ENCODE measurements around the gene KIF1C. TPM values are rescaled to one million over a fixed set of nuclear protein-coding genes. Genes with fewer than 3 reads are reported as not detected.

KIF1C gene
- total and polyA plus RNA-seq, 7 experiments from 2014 or later = 3.0 to 46.5 (median 18.7) TPM

DNA sequence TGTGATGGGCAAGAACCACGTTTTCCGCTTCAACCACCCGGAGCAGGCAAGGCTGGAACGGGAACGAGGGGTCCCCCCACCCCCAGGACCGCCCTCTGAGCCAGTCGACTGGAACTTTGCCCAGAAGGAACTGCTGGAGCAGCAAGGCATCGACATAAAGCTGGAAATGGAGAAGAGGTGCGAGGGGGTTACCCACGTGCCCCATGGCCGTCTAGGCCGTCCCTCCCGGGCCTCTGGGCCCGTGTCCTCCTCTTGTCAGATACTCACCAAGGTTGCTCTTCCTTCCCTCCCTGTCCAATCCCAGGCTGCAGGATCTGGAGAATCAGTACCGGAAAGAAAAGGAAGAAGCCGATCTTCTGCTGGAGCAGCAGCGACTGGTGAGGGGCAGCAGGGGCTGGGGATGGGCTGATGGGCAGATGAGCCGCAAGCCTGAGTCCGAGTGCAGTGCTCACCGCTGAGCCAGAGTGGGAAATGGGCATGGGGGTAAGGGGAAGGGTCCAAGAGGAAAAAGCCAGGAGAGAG lies 22.8 kb downstream of the KIF1C start:
- H3K27ac ChIP-seq (ENCODE audit: low read depth, low read length) = no peak overlapping the region
- peaks cover 4 to 15% (median 7%) of the 10 kb centered on the region in 7 donors for H3K4me1 Mint-ChIP-seq
- H3K9me3 ChIP-seq (ENCODE audit: control insufficient read depth in 2 of 3, low read length in 3 of 3) = no peaks in the 10 kb centered on the region
- CTCF ChIA-PET = interaction anchor here (0.6 to 1.3 kb wide), 2 partner anchors 30 to 40 kb away, joined by 3 to 5 read pairs; no protein-coding TSS in a partner anchor
- H3K27ac Mint-ChIP-seq = no peak overlapping the region
- no peak for ATAC-seq
- POLR2A ChIA-PET = interaction anchor here (1.1 kb wide), 1 partner anchor 34 kb away, joined by 4 read pairs; no protein-coding TSS in a partner anchor
- no peaks in the 10 kb centered on the region for H3K27me3 Mint-ChIP-seq
- no peak for DNase-seq
- H3K4me1 ChIP-seq (ENCODE audit: control insufficient read depth in 2 of 2, insufficient read depth in 2 of 2, low read length in 2 of 2) = no peaks in the 10 kb centered on the region
- no peaks in the 10 kb centered on the region for H3K27me3 ChIP-seq (ENCODE audit: control insufficient read depth in 2 of 2, insufficient read depth in 2 of 2, low read length in 2 of 2)
- H3K36me3 ChIP-seq (ENCODE audit: control insufficient read depth in 2 of 3, insufficient read depth in 3 of 3, low read length in 3 of 3) = peaks cover 0 to 34% (median 0%) of the 10 kb centered on the region in 3 experiments
- intact Hi-C loops (cut with micrococcal nuclease) = no loop called here
- H3K4me3 ChIP-seq (ENCODE audit: low read length) = no peak overlapping the region
- H3K4me3 Mint-ChIP-seq = no peak overlapping the region
- no peaks in the 10 kb centered on the region for H3K9me3 Mint-ChIP-seq
- H3K36me3 Mint-ChIP-seq = peaks cover 0 to 28% (median 3%) of the 10 kb centered on the region in 5 donors

DNA sequence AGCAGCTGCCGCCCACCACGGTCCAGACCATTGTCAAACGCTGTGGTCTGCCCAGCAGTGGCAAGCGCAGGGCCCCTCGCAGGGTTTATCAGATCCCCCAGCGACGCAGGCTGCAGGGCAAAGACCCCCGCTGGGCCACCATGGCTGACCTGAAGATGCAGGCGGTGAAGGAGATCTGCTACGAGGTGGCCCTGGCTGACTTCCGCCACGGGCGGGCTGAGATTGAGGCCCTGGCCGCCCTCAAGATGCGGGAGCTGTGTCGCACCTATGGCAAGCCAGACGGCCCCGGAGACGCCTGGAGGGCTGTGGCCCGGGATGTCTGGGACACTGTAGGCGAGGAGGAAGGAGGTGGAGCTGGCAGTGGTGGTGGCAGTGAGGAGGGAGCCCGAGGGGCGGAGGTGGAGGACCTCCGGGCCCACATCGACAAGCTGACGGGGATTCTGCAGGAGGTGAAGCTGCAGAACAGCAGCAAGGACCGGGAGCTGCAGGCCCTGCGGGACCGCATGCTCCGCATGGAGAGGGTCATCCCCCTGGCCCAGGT lies 24.5 kb downstream of the KIF1C start:
- Histone ChIP-seq H3K27me3 (ENCODE audit: control insufficient read depth in 2 of 2, insufficient read depth in 2 of 2, low read length in 2 of 2) (no peaks in the 10 kb centered on the region), H3K9me3 (ENCODE audit: control insufficient read depth in 2 of 3, low read length in 3 of 3) (no peaks in the 10 kb centered on the region), H3K36me3 (ENCODE audit: control insufficient read depth in 2 of 3, insufficient read depth in 3 of 3, low read length in 3 of 3) (peaks cover 0 to 30% (median 0%) of the 10 kb centered on the region in 3 experiments), H3K27ac (ENCODE audit: low read depth, low read length) (no peak overlapping the region), H3K4me3 (ENCODE audit: low read length) (no peak overlapping the region), H3K4me1 (ENCODE audit: control insufficient read depth in 2 of 2, insufficient read depth in 2 of 2, low read length in 2 of 2) (no peaks in the 10 kb centered on the region)
- ChIA-PET POLR2A (interaction anchor here (0.7 to 1.3 kb wide), 3 partner anchors 10 to 34 kb away, joined by 3 to 4 read pairs (median 3); no protein-coding TSS in a partner anchor), CTCF (interaction anchor here (0.7 kb wide), 1 partner anchor 52 kb away, joined by 4 read pairs; no protein-coding TSS in a partner anchor)
- Mint-ChIP-seq H3K27me3 (no peaks in the 10 kb centered on the region), H3K27ac (peak overlapping the region in 1 of 9 donors; percentile 51), H3K4me3 (no peak overlapping the region), H3K9me3 (no peaks in the 10 kb centered on the region), H3K36me3 (peaks cover 0 to 28% (median 3%) of the 10 kb centered on the region in 5 donors), H3K4me1 (peaks cover 0 to 14% (median 4%) of the 10 kb centered on the region in 7 donors)
- DNase-seq = no peak
- ATAC-seq = no peak
- intact Hi-C loops (cut with micrococcal nuclease) = no loop called here

GRCh38 chr17:5023588-5024147 lies 25.9 kb downstream of the KIF1C start:
- H3K27me3 Mint-ChIP-seq = no peaks in the 10 kb centered on the region
- CTCF ChIA-PET = no interaction called here
- H3K36me3 Mint-ChIP-seq = peaks cover 0 to 28% (median 3%) of the 10 kb centered on the region in 5 donors
- H3K4me1 ChIP-seq (ENCODE audit: control insufficient read depth in 2 of 2, insufficient read depth in 2 of 2, low read length in 2 of 2) = no peaks in the 10 kb centered on the region
- POLR2A ChIA-PET = no interaction called here
- H3K27ac ChIP-seq (ENCODE audit: low read depth, low read length) = no peak overlapping the region
- peaks cover 0 to 30% (median 0%) of the 10 kb centered on the region in 3 experiments for H3K36me3 ChIP-seq (ENCODE audit: control insufficient read depth in 2 of 3, insufficient read depth in 3 of 3, low read length in 3 of 3)
- ATAC-seq = no peak
- peak overlapping the region in 1 of 9 donors; percentile 69 for H3K27ac Mint-ChIP-seq
- DNase-seq = no peak
- intact Hi-C loops (cut with micrococcal nuclease) = no loop called here
- H3K9me3 ChIP-seq (ENCODE audit: control insufficient read depth in 2 of 3, low read length in 3 of 3) = no peaks in the 10 kb centered on the region
- H3K4me3 Mint-ChIP-seq = no peak overlapping the region
- peaks cover 0 to 14% (median 7%) of the 10 kb centered on the region in 7 donors for H3K4me1 Mint-ChIP-seq
- H3K27me3 ChIP-seq (ENCODE audit: control insufficient read depth in 2 of 2, insufficient read depth in 2 of 2, low read length in 2 of 2) = no peaks in the 10 kb centered on the region
- H3K4me3 ChIP-seq (ENCODE audit: low read length) = no peak overlapping the region
- no peaks in the 10 kb centered on the region for H3K9me3 Mint-ChIP-seq

GRCh38 chr17:5024604-5025003 lies 26.9 kb downstream of the KIF1C start:
- Mint-ChIP-seq H3K4me3 (no peak overlapping the region), H3K27me3 (no peaks in the 10 kb centered on the region), H3K9me3 (no peaks in the 10 kb centered on the region), H3K4me1 (peaks cover 0 to 8% (median 3%) of the 10 kb centered on the region in 7 donors), H3K27ac (peak overlapping the region in 6 of 9 donors; percentile 23 to 74 (median 47)), H3K36me3 (peaks cover 0 to 24% (median 3%) of the 10 kb centered on the region in 5 donors)
- H3K9me3 ChIP-seq (ENCODE audit: control insufficient read depth in 2 of 3, low read length in 3 of 3) = no peaks in the 10 kb centered on the region
- no peaks in the 10 kb centered on the region for H3K27me3 ChIP-seq (ENCODE audit: control insufficient read depth in 2 of 2, insufficient read depth in 2 of 2, low read length in 2 of 2)
- peaks cover 0 to 30% (median 0%) of the 10 kb centered on the region in 3 experiments for H3K36me3 ChIP-seq (ENCODE audit: control insufficient read depth in 2 of 3, insufficient read depth in 3 of 3, low read length in 3 of 3)
- POLR2A ChIA-PET = no interaction called here
- H3K4me1 ChIP-seq (ENCODE audit: control insufficient read depth in 2 of 2, insufficient read depth in 2 of 2, low read length in 2 of 2) = no peaks in the 10 kb centered on the region
- CTCF ChIA-PET = no interaction called here
- H3K27ac ChIP-seq (ENCODE audit: low read depth, low read length) = no peak overlapping the region
- DNase-seq (no peak), ATAC-seq (no peak)
- no peak overlapping the region for H3K4me3 ChIP-seq (ENCODE audit: low read length)
- intact Hi-C loops (cut with micrococcal nuclease) = no loop called here

GRCh38 chr17:5027299-5027698 lies 29.5 kb downstream of the KIF1C start:
- peaks cover 10 to 16% of the 10 kb centered on the region in 2 donors for H3K4me1 ChIP-seq (ENCODE audit: control insufficient read depth in 2 of 2, insufficient read depth in 2 of 2, low read length in 2 of 2)
- H3K27me3 ChIP-seq (ENCODE audit: control insufficient read depth in 2 of 2, insufficient read depth in 2 of 2, low read length in 2 of 2) = no peaks in the 10 kb centered on the region
- intact Hi-C loops (cut with micrococcal nuclease) = no loop called here
- no peaks in the 10 kb centered on the region for H3K27me3 Mint-ChIP-seq
- ChIA-PET POLR2A (interaction anchor here (0.7 to 1.3 kb wide), 4 partner anchors 23 to 76 kb away, joined by 3 to 4 read pairs (median 4); partner anchors contain the start of gene ENO3), CTCF (no interaction called here)
- ATAC-seq = no peak
- H3K9me3 Mint-ChIP-seq = no peaks in the 10 kb centered on the region
- H3K36me3 ChIP-seq (ENCODE audit: control insufficient read depth in 2 of 3, insufficient read depth in 3 of 3, low read length in 3 of 3) = peaks cover 0 to 10% (median 0%) of the 10 kb centered on the region in 3 experiments
- H3K4me3 ChIP-seq (ENCODE audit: low read length) = no peak overlapping the region
- H3K9me3 ChIP-seq (ENCODE audit: control insufficient read depth in 2 of 3, low read length in 3 of 3) = no peaks in the 10 kb centered on the region
- peaks cover 0 to 7% (median 0%) of the 10 kb centered on the region in 5 donors for H3K36me3 Mint-ChIP-seq
- no peak overlapping the region for H3K27ac ChIP-seq (ENCODE audit: low read depth, low read length)
- DNase-seq = no peak
- peaks cover 5 to 29% (median 22%) of the 10 kb centered on the region in 7 donors for H3K4me1 Mint-ChIP-seq
- no peak overlapping the region for H3K27ac Mint-ChIP-seq
- no peak overlapping the region for H3K4me3 Mint-ChIP-seq

DNA sequence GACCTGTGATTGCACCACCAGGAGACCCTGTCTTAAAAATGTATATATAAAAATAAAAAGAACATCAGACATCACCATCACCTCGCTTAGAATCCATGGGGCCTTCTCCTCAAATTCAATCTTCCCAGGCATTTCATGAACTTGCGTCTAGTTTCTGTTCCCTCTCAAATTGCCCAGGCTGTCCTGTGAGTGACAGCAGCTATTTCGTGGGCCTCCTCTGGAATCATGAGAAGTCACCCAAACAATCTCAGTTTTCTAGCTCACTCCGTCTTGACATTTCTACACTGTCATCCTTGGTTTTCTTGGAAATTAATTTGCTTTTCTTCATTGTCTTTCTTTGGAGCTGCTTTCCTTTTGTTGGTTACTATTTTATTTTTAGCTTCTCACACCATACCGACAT lies 30.2 kb downstream of the KIF1C start:
- Mint-ChIP-seq H3K36me3 (peaks cover 0 to 4% (median 0%) of the 10 kb centered on the region in 5 donors), H3K4me1 (peaks cover 5 to 29% (median 26%) of the 10 kb centered on the region in 7 donors), H3K9me3 (no peaks in the 10 kb centered on the region), H3K27me3 (no peaks in the 10 kb centered on the region), H3K4me3 (no peak overlapping the region), H3K27ac (peak overlapping the region in 4 of 9 donors; percentile 11 to 59 (median 15))
- intact Hi-C loops (cut with micrococcal nuclease) = no loop called here
- no peak overlapping the region for H3K27ac ChIP-seq (ENCODE audit: low read depth, low read length)
- H3K27me3 ChIP-seq (ENCODE audit: control insufficient read depth in 2 of 2, insufficient read depth in 2 of 2, low read length in 2 of 2) = no peaks in the 10 kb centered on the region
- H3K9me3 ChIP-seq (ENCODE audit: control insufficient read depth in 2 of 3, low read length in 3 of 3) = no peaks in the 10 kb centered on the region
- peaks cover 0 to 6% (median 0%) of the 10 kb centered on the region in 3 experiments for H3K36me3 ChIP-seq (ENCODE audit: control insufficient read depth in 2 of 3, insufficient read depth in 3 of 3, low read length in 3 of 3)
- ATAC-seq (no peak), DNase-seq (no peak)
- ChIA-PET CTCF (interaction anchor here (8.9 kb wide), 1 partner anchor 33 kb away, joined by 118 read pairs; no protein-coding TSS in a partner anchor), POLR2A (interaction anchor here (0.9 to 1.3 kb wide), 4 partner anchors 34 to 88 kb away, joined by 3 to 4 read pairs (median 3); partner anchors contain the start of genes ENO3, RNF167 and SLC25A11)
- H3K4me3 ChIP-seq (ENCODE audit: low read length) = no peak overlapping the region
- H3K4me1 ChIP-seq (ENCODE audit: control insufficient read depth in 2 of 2, insufficient read depth in 2 of 2, low read length in 2 of 2) = peaks cover 10 to 17% of the 10 kb centered on the region in 2 donors
